SK-N-SH treated with all-trans-retinoic acid at 6 μM for 48 hours (cell line): ENCODE measurements around the gene ABCC11.

Source experiments
- ATAC-seq: fragments of 200-7000 bp; cut with Tn5 transposase; 3 replicates; pipeline ENCODE4 v1.9.1; 2020; ENCODE audit warnings: mild to moderate bottlenecking, moderate library complexity
- ARNTL ChIP-seq: fragments of 450-650 bp; formaldehyde crosslinking; IDR thresholded peaks from 2 replicates; pipeline ENCODE4 v1.5.0; 2020; ENCODE audit warnings: low read depth, mild to moderate bottlenecking, moderate library complexity, borderline replicate concordance
- BACH2 ChIP-seq: fragments of 250-450 bp; sonication (Bioruptor Pico); IDR thresholded peaks from 2 replicates; pipeline ENCODE4 v1.9.0; 2021; ENCODE audit warnings: mild to moderate bottlenecking, borderline replicate concordance
- CREB5 ChIP-seq: fragments of 250-450 bp; sonication (Bioruptor Pico); IDR thresholded peaks from 2 replicates; pipeline ENCODE4 v1.5.1; 2020; ENCODE audit warnings: low read depth, mild to moderate bottlenecking, moderate library complexity
- CSDC2 ChIP-seq: fragments of 250-450 bp; sonication (Bioruptor Pico); IDR thresholded peaks from 2 replicates; pipeline ENCODE4 v1.5.0; 2020; ENCODE audit warnings: mild to moderate bottlenecking, moderate library complexity
- ESRRG ChIP-seq: fragments of 250-450 bp; sonication (Bioruptor Pico); IDR thresholded peaks from 2 replicates; pipeline ENCODE4 v1.6.1; 2021; ENCODE audit warnings: mild to moderate bottlenecking
- ISL1 ChIP-seq: fragments of 250-450 bp; sonication (Bioruptor Pico); IDR thresholded peaks from 2 replicates; pipeline ENCODE4 v2.1.2; 2022; ENCODE audit warnings: mild to moderate bottlenecking, moderate library complexity
- OSR1 ChIP-seq: fragments of 250-450 bp; sonication (Bioruptor Pico); IDR thresholded peaks from 2 replicates; pipeline ENCODE4 v1.8.0; 2022; ENCODE audit warnings: moderate library complexity, mild to moderate bottlenecking, inconsistent platforms
- PATZ1 ChIP-seq: fragments of 250-450 bp; sonication (Bioruptor Pico); IDR thresholded peaks from 2 replicates; pipeline ENCODE4 v1.8.0; 2020; ENCODE audit warnings: mild to moderate bottlenecking, moderate library complexity, borderline replicate concordance
- PPARA ChIP-seq: fragments of 250-450 bp; sonication (Bioruptor Pico); IDR thresholded peaks from 2 replicates; pipeline ENCODE4 v1.5.0; 2020; ENCODE audit warnings: mild to moderate bottlenecking, borderline replicate concordance
- RARB ChIP-seq: fragments of 250-450 bp; sonication (Bioruptor Pico); IDR thresholded peaks from 2 replicates; pipeline ENCODE4 v1.8.0; 2021; ENCODE audit warnings: mild to moderate bottlenecking, moderate library complexity
- SNAI2 ChIP-seq: fragments of 250-450 bp; sonication (Bioruptor Pico); IDR thresholded peaks from 2 replicates; pipeline ENCODE4 v1.5.0; 2020; ENCODE audit warnings: mild to moderate bottlenecking, moderate library complexity
- TOX ChIP-seq: fragments of 250-450 bp; sonication (Bioruptor Pico); IDR thresholded peaks from 2 replicates; pipeline ENCODE4 v1.8.0; 2021; ENCODE audit warnings: mild to moderate bottlenecking, moderate library complexity, borderline replicate concordance
- ZC3H10 ChIP-seq: fragments of 250-450 bp; sonication (Bioruptor Pico); IDR thresholded peaks from 2 replicates; pipeline ENCODE4 v1.5.1; 2021; ENCODE audit warnings: mild to moderate bottlenecking, moderate library complexity
- ZFP3 ChIP-seq: fragments of 250-450 bp; sonication (Bioruptor Pico); IDR thresholded peaks from 2 replicates; pipeline ENCODE4 v1.5.0; 2020; ENCODE audit warnings: mild to moderate bottlenecking, moderate library complexity
- ZFP30 ChIP-seq: fragments of 450-650 bp; formaldehyde crosslinking; IDR thresholded peaks from 2 replicates; pipeline ENCODE4 v1.5.0; 2022; ENCODE audit warnings: mild to moderate bottlenecking, moderate library complexity
- ZNF565 ChIP-seq: fragments of 450-650 bp; formaldehyde crosslinking; conservative IDR thresholded peaks from 2 replicates; pipeline ENCODE4 v1.5.0; 2020; ENCODE audit warnings: low read depth, mild to moderate bottlenecking, moderate library complexity
- ZNF70 ChIP-seq: fragments of 450-650 bp; formaldehyde crosslinking; IDR thresholded peaks from 2 replicates; pipeline ENCODE4 v1.5.0; 2020; ENCODE audit warnings: mild to moderate bottlenecking, moderate library complexity
- ZNF8 ChIP-seq: fragments of 450-650 bp; formaldehyde crosslinking; IDR thresholded peaks from 2 replicates; pipeline ENCODE4 v1.5.0; 2020; ENCODE audit warnings: mild to moderate bottlenecking, moderate library complexity
- TF ChIP-seq, protein P1 (sequence below): fragments of 250-450 bp; sonication (Bioruptor Pico); IDR thresholded peaks from 2 replicates; pipeline ENCODE4 v1.8.0; 2021; ENCODE audit warnings: low read depth, mild to moderate bottlenecking, moderate library complexity, borderline replicate concordance
- TF ChIP-seq, protein P2 (sequence below): fragments of 250-450 bp; sonication (Bioruptor Pico); IDR thresholded peaks from 2 replicates; pipeline ENCODE4 v1.5.1; 2021; ENCODE audit warnings: mild to moderate bottlenecking, moderate library complexity
- TF ChIP-seq, protein P3 (sequence below): fragments of 250-450 bp; sonication (Bioruptor Pico); IDR thresholded peaks from 2 replicates; pipeline ENCODE4 v1.5.0; 2020; ENCODE audit warnings: mild to moderate bottlenecking, moderate library complexity

ABCC11 gene

DNA sequence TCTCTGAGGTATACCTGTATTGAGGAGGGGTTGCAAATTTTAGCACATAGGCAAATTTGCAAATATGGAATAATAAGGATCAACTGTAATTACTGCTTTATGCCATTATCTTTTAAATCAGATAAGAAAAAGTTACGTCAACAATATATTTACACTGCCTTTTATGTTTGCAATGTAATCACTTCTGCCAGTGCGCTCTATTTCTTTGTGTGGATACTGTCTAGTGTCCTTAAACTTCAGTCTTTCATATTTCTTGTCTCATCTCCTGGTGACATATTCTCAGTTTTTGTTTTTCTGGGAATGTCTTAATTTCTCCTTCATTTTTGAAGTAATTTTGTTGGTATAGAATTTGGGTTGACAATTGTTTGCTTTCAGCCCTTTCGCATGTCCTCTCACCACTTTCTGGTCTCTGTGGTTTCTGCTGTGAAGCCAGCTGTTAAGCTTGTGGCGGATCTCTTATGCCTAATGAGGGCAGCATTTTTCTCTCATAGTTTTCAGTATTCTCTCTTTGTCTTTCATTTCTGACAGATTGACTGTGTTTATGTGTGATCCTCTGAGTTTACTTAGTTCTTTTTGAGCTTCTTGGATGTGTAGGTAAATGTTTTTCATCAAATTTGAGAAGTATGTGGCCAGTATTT lies 37.6 kb upstream of the ABCC11 start (continued):
- no peak for TF ChIP-seq ZNF8 (CRISPR knock-in tag)

- no peak for TF ChIP-seq OSR1
- no peak for TF ChIP-seq PATZ1 (CRISPR knock-in tag)
- TF ChIP-seq ESRRG = no peak
- no peak for TF ChIP-seq ARNTL
- no peak for TF ChIP-seq ISL1
- no peak for TF ChIP-seq ZFP30 (CRISPR knock-in tag)
- no peak for TF ChIP-seq ZNF70
- TF ChIP-seq ZNF8 (CRISPR knock-in tag) = no peak
- no peak for TF ChIP-seq RARB
- TF ChIP-seq ZC3H10 (CRISPR knock-in tag) = no peak
- no peak for TF ChIP-seq SNAI2 (CRISPR knock-in tag)
- TF ChIP-seq CSDC2 (CRISPR knock-in tag) = no peak
- TF ChIP-seq, all 23 proteins: peak for 0
- ATAC-seq = no peak
These were observed 35.4 kb upstream of the ABCC11 start for GRCh38 chr16:48282636-48283263.

DNA sequence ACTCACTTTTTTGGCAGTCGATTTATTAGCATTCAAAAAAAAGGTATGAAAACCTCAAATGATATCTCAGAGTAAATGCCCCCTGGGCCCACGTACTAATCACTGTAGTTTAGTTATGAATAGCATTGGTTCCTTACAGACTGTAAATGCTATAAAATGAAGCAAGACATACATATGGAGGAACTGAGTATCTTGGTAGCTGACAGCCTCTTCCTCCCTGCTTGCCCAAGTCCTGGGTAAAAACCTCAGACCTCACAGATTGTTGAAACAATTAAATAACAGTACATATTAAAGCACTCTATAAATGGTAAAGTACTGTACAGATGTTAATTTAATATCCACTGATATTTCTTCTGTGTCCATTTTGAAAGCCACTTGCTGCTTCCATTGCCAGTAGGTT lies 33.2 kb upstream of the ABCC11 start:
- no peak for TF ChIP-seq ARNTL
- TF ChIP-seq, protein P1, sequence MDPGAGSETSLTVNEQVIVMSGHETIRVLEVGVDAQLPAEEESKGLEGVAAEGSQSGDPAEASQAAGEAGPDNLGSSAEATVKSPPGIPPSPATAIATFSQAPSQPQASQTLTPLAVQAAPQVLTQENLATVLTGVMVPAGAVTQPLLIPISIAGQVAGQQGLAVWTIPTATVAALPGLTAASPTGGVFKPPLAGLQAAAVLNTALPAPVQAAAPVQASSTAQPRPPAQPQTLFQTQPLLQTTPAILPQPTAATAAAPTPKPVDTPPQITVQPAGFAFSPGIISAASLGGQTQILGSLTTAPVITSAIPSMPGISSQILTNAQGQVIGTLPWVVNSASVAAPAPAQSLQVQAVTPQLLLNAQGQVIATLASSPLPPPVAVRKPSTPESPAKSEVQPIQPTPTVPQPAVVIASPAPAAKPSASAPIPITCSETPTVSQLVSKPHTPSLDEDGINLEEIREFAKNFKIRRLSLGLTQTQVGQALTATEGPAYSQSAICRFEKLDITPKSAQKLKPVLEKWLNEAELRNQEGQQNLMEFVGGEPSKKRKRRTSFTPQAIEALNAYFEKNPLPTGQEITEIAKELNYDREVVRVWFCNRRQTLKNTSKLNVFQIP (CRISPR knock-in tag) = no peak
- TF ChIP-seq ZFP3 (CRISPR knock-in tag) = no peak
- no peak for TF ChIP-seq ESRRG
- TF ChIP-seq ZNF8 (CRISPR knock-in tag) = no peak
- TF ChIP-seq BACH2 (CRISPR knock-in tag) = no peak
- no peak for TF ChIP-seq CREB5 (CRISPR knock-in tag)
- TF ChIP-seq SNAI2 (CRISPR knock-in tag) = no peak
- no peak for TF ChIP-seq PPARA (CRISPR knock-in tag)
- no peak for TF ChIP-seq OSR1
- TF ChIP-seq ZFP30 (CRISPR knock-in tag) = no peak
- TF ChIP-seq, protein P2, sequence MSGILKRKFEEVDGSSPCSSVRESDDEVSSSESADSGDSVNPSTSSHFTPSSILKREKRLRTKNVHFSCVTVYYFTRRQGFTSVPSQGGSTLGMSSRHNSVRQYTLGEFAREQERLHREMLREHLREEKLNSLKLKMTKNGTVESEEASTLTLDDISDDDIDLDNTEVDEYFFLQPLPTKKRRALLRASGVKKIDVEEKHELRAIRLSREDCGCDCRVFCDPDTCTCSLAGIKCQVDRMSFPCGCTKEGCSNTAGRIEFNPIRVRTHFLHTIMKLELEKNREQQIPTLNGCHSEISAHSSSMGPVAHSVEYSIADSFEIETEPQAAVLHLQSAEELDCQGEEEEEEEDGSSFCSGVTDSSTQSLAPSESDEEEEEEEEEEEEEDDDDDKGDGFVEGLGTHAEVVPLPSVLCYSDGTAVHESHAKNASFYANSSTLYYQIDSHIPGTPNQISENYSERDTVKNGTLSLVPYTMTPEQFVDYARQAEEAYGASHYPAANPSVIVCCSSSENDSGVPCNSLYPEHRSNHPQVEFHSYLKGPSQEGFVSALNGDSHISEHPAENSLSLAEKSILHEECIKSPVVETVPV (CRISPR knock-in tag) = no peak
- TF ChIP-seq ISL1 = no peak
- TF ChIP-seq ZC3H10 (CRISPR knock-in tag) = no peak
- TF ChIP-seq, protein P3, sequence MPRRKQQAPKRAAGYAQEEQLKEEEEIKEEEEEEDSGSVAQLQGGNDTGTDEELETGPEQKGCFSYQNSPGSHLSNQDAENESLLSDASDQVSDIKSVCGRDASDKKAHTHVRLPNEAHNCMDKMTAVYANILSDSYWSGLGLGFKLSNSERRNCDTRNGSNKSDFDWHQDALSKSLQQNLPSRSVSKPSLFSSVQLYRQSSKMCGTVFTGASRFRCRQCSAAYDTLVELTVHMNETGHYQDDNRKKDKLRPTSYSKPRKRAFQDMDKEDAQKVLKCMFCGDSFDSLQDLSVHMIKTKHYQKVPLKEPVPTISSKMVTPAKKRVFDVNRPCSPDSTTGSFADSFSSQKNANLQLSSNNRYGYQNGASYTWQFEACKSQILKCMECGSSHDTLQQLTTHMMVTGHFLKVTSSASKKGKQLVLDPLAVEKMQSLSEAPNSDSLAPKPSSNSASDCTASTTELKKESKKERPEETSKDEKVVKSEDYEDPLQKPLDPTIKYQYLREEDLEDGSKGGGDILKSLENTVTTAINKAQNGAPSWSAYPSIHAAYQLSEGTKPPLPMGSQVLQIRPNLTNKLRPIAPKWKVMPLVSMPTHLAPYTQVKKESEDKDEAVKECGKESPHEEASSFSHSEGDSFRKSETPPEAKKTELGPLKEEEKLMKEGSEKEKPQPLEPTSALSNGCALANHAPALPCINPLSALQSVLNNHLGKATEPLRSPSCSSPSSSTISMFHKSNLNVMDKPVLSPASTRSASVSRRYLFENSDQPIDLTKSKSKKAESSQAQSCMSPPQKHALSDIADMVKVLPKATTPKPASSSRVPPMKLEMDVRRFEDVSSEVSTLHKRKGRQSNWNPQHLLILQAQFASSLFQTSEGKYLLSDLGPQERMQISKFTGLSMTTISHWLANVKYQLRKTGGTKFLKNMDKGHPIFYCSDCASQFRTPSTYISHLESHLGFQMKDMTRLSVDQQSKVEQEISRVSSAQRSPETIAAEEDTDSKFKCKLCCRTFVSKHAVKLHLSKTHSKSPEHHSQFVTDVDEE (CRISPR knock-in tag) = no peak
- no peak for ATAC-seq

DNA sequence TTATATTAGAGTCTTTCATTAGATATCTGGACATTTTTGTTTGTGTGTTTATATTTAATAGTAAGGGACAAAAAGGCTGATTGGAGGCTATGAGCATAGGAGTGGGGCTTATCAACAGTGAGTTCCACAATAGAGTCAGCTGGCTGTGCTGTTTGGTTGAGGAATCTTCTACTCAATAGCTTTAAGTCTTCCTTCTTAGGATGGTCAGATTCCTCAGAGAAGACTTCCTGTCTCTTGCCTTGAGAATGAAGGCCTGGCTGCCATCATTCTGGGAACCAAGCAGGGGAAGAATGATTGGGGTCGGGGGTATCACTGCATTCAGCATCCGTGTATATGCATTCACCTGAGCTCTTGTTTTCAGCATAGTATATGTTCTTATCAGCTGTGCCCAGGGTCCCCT lies 31.9 kb upstream of the ABCC11 start:
- TF ChIP-seq ARNTL = no peak
- no peak for TF ChIP-seq ISL1
- TF ChIP-seq ESRRG = no peak
- no peak for TF ChIP-seq ZNF565
- TF ChIP-seq ZFP3 (CRISPR knock-in tag) = no peak
- TF ChIP-seq ZNF8 (CRISPR knock-in tag) = no peak
- no peak for TF ChIP-seq TOX (CRISPR knock-in tag)
- no peak for TF ChIP-seq ZNF70
- no peak for TF ChIP-seq ZFP30 (CRISPR knock-in tag)
- no peak for TF ChIP-seq ZC3H10 (CRISPR knock-in tag)
- TF ChIP-seq, protein P1 (CRISPR knock-in tag) = no peak
- no peak for ATAC-seq
